ENCODE measurements around the gene VWA8.

- TF ChIP-seq REST (IDR thresholded peaks at IDR 0.05; ENCODE audit: insufficient read depth in 1 of 2, low read depth in 2 of 2, low read length in 2 of 2): no peak
- no peak for TF ChIP-seq POLR2AphosphoS5 (IDR thresholded peaks at IDR 0.05; ENCODE audit: low read depth, low read length)
- TF ChIP-seq TAF1 (IDR thresholded peaks at IDR 0.05; ENCODE audit: borderline replicate concordance, insufficient read depth, low read length): no peak
These were observed 238.0 kb downstream of the VWA8 start for GRCh38 chr13:41722684-41723535.
